Gastrocnemius medialis (tissue), 4 donors: Measurements from ENCODE around the gene ZDHHC8.

Source experiments
- POLR2A ChIP-seq, 2 donors: fragments of 450-650 bp; IDR thresholded peaks; one replicate each; pipeline ENCODE4 v1.6.1; 2017; ENCODE audit warnings: antibody characterized with exemption in 2 of 2, mild to moderate bottlenecking in 2 of 2, moderate library complexity in 2 of 2
- TF ChIP-seq, protein P1 (sequence below), 5 experiments: fragments of 450-650 bp in 3 of 5; fragments of 200-600 bp in 2 of 5; sonication (generic) in 2 of 5; IDR thresholded peaks in 4 of 5; conservative IDR thresholded peaks in 1 of 5; 1 replicate in 4 of 5; 2 replicates in 1 of 5; pipeline ENCODE4 v1.5.1; 2016 to 2019; ENCODE audit warnings: antibody characterized with exemption in 5 of 5, mild to moderate bottlenecking in 3 of 5, moderate library complexity in 3 of 5

DNA sequence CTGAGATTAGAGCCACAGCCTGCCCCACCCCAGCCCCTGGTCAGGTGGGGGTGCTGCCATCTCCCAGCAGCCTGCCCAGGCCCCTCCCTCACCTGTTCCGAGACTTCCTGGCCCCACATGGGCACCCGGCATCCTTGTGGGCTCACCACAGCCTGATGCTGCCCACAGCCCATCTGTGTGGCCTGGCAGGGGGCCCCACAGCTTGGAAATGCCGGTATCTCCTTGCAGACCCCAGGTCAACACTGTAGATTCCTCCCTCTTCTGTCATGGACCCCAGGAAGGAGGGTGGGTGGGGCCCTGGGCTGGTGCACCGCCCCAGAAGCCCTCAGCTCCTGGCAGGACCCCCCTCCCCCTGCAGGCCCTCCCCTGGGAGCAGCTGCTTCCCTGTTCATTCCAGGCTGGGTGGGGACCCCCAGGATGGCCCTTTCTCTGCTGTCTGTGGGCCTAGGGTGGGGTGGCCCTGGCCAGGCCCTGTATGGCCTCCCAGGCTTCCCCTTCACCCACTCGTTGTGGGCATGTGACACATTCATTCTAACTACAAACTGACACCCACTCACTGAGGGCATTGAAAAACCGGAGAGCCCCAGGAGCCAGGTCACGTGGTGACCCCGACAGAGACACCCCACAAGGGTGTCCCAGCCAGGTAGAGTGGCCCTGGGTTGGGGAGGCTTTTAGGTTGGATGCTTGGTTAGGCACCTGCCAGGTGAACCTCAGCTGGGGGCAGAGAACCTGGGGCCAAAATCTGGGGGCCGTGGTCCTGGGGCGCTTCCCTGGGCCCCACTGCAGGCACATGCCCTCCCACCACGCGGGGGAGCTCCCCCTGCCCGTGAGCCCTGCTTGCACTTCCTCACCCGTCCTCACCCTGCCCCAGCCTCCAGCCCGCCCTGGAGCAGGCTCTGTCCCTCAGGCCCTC lies 63.3 kb downstream of the ZDHHC8 start:
- TF ChIP-seq, protein P1, sequence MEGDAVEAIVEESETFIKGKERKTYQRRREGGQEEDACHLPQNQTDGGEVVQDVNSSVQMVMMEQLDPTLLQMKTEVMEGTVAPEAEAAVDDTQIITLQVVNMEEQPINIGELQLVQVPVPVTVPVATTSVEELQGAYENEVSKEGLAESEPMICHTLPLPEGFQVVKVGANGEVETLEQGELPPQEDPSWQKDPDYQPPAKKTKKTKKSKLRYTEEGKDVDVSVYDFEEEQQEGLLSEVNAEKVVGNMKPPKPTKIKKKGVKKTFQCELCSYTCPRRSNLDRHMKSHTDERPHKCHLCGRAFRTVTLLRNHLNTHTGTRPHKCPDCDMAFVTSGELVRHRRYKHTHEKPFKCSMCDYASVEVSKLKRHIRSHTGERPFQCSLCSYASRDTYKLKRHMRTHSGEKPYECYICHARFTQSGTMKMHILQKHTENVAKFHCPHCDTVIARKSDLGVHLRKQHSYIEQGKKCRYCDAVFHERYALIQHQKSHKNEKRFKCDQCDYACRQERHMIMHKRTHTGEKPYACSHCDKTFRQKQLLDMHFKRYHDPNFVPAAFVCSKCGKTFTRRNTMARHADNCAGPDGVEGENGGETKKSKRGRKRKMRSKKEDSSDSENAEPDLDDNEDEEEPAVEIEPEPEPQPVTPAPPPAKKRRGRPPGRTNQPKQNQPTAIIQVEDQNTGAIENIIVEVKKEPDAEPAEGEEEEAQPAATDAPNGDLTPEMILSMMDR (IDR thresholded peaks at IDR 0.05 in 4 of 5, conservative IDR thresholded peaks at IDR 0.05 in 1 of 5), result no peak
- no peak for TF ChIP-seq POLR2A (IDR thresholded peaks at IDR 0.05)
